PC-9 (cell line): ENCODE data around the gene GATAD1. TPM values are rescaled to one million over a fixed set of nuclear protein-coding genes. Genes with fewer than 3 reads are reported as not detected.

Experiments used
- BruUV-seq: library from RNA; stranded (reverse); fragments of 400-500 nt; replicated peaks from 2 replicates; lab custom pipeline; 2021; lab: Mats Ljungman, UMichigan
- CTCF ChIA-PET: fragments of 300-600 bp; sonication (Branson Sonifier 250); formaldehyde crosslinking; loops from one replicate; lab custom pipeline; 2022; ENCODE audit warnings: antibody characterized with exemption; lab: Charles Lee
- POLR2A ChIA-PET: fragments of 300-600 bp; sonication (Branson Sonifier 250); formaldehyde crosslinking; loops from one replicate; lab custom pipeline; 2022; ENCODE audit warnings: antibody characterized with exemption; ENCODE audit not compliant: unreplicated experiment; lab: Charles Lee
- DNase-seq, 2 experiments: peaks; one replicate each; pipeline versions ENCODE4 v3.0.0 to v3.0.0-alpha.2; 2015 to 2022; ENCODE audit warnings: mixed read lengths in 1 of 2
- H2AFZ ChIP-seq: fragments of 200-600 bp; sonication (generic); 2 replicates; pipeline ENCODE4 v1.8.1; 2017; ENCODE audit warnings: antibody characterized with exemption
- H3F3A ChIP-seq: fragments of 200-600 bp; sonication (generic); 2 replicates; pipeline ENCODE4 v1.8.1; 2017; ENCODE audit warnings: antibody characterized with exemption, mild to moderate bottlenecking, low read depth; ENCODE audit not compliant: insufficient read depth
- H3K27ac ChIP-seq: fragments of 200-600 bp; sonication (generic); 2 replicates; pipeline ENCODE4 v1.6.1; 2016; ENCODE audit warnings: mixed run types
- H3K27me3 ChIP-seq: fragments of 200-600 bp; sonication (generic); 2 replicates; pipeline ENCODE4 v1.6.1; 2016; ENCODE audit warnings: low read depth, mixed run types; ENCODE audit not compliant: insufficient read depth
- H3K36me3 ChIP-seq: fragments of 200-600 bp; sonication (generic); 2 replicates; pipeline ENCODE4 v1.6.1; 2016; ENCODE audit warnings: low read depth, mixed run types
- H3K4me1 ChIP-seq: fragments of 200-600 bp; sonication (generic); replicated peaks from 2 replicates; pipeline ENCODE4 v1.6.1; 2016; ENCODE audit warnings: mixed run types; ENCODE audit not compliant: insufficient read depth
- H3K4me2 ChIP-seq: fragments of 200-600 bp; sonication (generic); 2 replicates; pipeline ENCODE4 v1.6.1; 2017; ENCODE audit warnings: mixed run types
- H3K4me3 ChIP-seq: fragments of 200-600 bp; sonication (generic); 2 replicates; pipeline ENCODE4 v1.6.1; 2016; ENCODE audit warnings: mixed run types
- H3K79me2 ChIP-seq: fragments of 200-600 bp; sonication (generic); 2 replicates; pipeline ENCODE4 v1.6.1; 2017; ENCODE audit warnings: low read depth, mixed run types
- H3K9me2 ChIP-seq: fragments of 200-600 bp; sonication (generic); 2 replicates; pipeline ENCODE4 v1.8.1; 2017; ENCODE audit warnings: mild to moderate bottlenecking; ENCODE audit not compliant: insufficient read depth
- H3K9me3 ChIP-seq: fragments of 200-600 bp; sonication (generic); 2 replicates; pipeline ENCODE4 v1.8.1; 2016; ENCODE audit warnings: low read depth; ENCODE audit not compliant: insufficient read depth
- H4K20me1 ChIP-seq: fragments of 200-600 bp; sonication (generic); 2 replicates; pipeline ENCODE4 v1.8.1; 2017; ENCODE audit not compliant: insufficient read depth
- EZH2 ChIP-seq: fragments of 200-600 bp; sonication (generic); IDR thresholded peaks from 2 replicates; pipeline ENCODE4 v1.8.0; 2017; ENCODE audit warnings: antibody characterized with exemption, low read depth
- intact Hi-C: fragments of 100-400 bp; cut with micrococcal nuclease; formaldehyde crosslinking; loops from one replicate; pipeline ENCODE4 v1.10.0; 2022; ENCODE audit not compliant: unreplicated experiment
- total RNA-seq: library from RNA; stranded (reverse); gene quantifications from 2 replicates; pipeline ENCODE4 v1.2.3, GENCODE V29; 2021
- TF ChIP-seq, protein P1 (sequence below): fragments of 200-600 bp; sonication (generic); conservative IDR thresholded peaks from 2 replicates; pipeline ENCODE4 v1.6.1; 2017; ENCODE audit warnings: mixed run types, antibody characterized with exemption, mild to moderate bottlenecking, moderate library complexity

GATAD1 gene
- total RNA-seq, 1 experiment from 2014 or later, result 39.4 TPM

DNA sequence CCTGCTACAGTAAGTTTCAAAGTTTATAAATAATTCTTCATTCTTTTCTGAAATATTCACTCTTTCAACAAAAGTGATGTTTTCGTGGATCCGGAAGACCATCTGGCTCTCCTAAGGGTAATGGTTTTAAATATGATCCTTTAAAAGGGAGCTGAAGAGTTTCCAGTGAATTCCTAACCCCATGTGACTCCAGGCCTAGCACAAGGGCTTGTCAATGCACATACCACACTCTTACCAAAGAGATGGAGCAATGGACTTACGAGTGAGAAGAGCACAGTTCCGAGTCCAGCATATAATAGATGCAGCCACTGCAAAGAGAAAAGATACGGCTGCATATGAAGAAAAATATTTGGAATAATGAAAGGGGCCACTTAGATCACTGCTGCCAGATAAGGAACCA is 32.1 kb upstream of the GATAD1 start:
- intact Hi-C loops, result no loop called here
- no peak overlapping the region for H3K27ac ChIP-seq
- TF ChIP-seq, protein P1, sequence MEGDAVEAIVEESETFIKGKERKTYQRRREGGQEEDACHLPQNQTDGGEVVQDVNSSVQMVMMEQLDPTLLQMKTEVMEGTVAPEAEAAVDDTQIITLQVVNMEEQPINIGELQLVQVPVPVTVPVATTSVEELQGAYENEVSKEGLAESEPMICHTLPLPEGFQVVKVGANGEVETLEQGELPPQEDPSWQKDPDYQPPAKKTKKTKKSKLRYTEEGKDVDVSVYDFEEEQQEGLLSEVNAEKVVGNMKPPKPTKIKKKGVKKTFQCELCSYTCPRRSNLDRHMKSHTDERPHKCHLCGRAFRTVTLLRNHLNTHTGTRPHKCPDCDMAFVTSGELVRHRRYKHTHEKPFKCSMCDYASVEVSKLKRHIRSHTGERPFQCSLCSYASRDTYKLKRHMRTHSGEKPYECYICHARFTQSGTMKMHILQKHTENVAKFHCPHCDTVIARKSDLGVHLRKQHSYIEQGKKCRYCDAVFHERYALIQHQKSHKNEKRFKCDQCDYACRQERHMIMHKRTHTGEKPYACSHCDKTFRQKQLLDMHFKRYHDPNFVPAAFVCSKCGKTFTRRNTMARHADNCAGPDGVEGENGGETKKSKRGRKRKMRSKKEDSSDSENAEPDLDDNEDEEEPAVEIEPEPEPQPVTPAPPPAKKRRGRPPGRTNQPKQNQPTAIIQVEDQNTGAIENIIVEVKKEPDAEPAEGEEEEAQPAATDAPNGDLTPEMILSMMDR, result no peak
- TF ChIP-seq EZH2, result no peak
- H3K27me3 ChIP-seq, result no peaks in the 10 kb centered on the region
- H3K79me2 ChIP-seq, result no peaks in the 10 kb centered on the region
- H3K4me3 ChIP-seq, result no peak overlapping the region
- DNase-seq, result no peak
- ChIA-PET CTCF (no interaction called here), POLR2A (interaction anchor here (0.7 kb wide), 1 partner anchor 29 kb away, joined by 3 read pairs; no protein-coding TSS in a partner anchor)
- no peaks in the 10 kb centered on the region for H3F3A ChIP-seq
- H2AFZ ChIP-seq, result no peak overlapping the region
- no peaks in the 10 kb centered on the region; the same call in 1 of the 2 replicates for H3K9me2 ChIP-seq
- no peak overlapping the region for H3K4me2 ChIP-seq
- H3K36me3 ChIP-seq, result no peaks in the 10 kb centered on the region
- BruUV-seq, result no TSS peak
- H4K20me1 ChIP-seq, result no peaks in the 10 kb centered on the region
- no peaks in the 10 kb centered on the region for H3K9me3 ChIP-seq
- no peaks in the 10 kb centered on the region for H3K4me1 ChIP-seq

DNA sequence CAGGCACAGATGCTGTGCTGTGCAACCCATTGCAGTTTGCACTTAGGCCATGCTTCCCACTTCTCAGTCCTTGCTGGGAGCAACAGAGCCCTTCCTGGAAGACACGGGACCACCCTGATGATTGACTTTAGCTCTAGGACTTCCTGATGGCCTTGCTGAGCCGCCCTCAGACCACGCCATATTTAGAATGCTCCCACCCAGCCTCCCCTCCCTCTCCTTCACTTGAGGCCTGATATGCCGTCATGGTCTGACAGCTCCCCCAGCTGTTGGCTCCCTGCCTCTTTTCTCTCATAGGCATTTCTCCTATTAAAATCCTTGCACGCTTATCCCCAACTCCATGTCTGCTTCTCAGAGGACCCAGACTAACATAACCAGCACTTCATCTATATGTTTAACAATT is 29.4 kb upstream of the GATAD1 start:
- Histone ChIP-seq H3K27me3 (no peaks in the 10 kb centered on the region), H4K20me1 (no peaks in the 10 kb centered on the region), H3K9me3 (no peaks in the 10 kb centered on the region), H3F3A (no peaks in the 10 kb centered on the region), H3K27ac (no peak overlapping the region), H2AFZ (no peak overlapping the region), H3K4me2 (no peak overlapping the region), H3K36me3 (no peaks in the 10 kb centered on the region), H3K9me2 (no peaks in the 10 kb centered on the region; the same call in 1 of the 2 replicates), H3K79me2 (no peaks in the 10 kb centered on the region), H3K4me3 (no peak overlapping the region), H3K4me1 (no peaks in the 10 kb centered on the region)
- BruUV-seq, result no TSS peak
- ChIA-PET POLR2A (no interaction called here), CTCF (interaction anchor here (0.6 to 0.7 kb wide), 2 partner anchors 8 to 13 kb away, joined by 3 to 4 read pairs; no protein-coding TSS in a partner anchor)
- intact Hi-C loops, result no loop called here
- TF ChIP-seq, protein P1, result no peak
- no peak for TF ChIP-seq EZH2
- no peak for DNase-seq

DNA sequence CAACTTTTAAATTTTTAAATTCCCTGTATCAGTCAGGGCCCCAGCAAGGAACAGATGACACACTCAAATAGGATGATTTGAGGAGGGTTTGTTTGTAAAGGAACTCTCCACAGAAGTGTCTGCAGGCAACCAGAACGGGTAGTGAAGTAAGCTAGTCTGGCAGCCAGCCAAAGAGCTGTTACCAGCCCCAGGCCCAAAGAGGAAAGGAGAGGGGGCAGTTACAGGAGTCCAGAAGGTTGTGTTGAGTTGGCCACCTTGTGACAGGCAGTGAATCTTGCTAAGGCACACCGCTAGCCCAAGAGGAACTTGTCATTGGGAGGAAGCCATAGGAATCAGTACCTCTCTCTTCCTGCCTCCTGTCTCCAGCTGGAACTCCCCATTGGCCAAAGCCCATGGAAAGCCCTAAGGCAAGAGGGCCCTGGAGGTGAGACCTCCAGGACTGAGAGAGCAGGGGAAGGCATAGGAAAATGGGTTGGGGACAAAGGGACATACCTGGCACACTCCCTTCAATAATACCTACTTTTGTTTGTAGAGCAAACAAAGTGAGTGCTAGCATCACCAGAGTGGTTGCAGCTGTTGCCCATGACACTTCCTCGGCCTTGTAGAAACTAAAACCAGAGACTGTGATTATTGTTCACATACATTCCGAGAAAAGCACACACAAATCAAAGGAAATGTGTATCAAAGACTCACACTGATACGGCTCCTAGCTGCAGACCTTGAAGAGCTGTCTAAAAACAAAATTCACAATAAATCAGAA is 25.4 kb upstream of the GATAD1 start:
- Histone ChIP-seq H3K79me2 (no peaks in the 10 kb centered on the region), H3K9me2 (no peaks in the 10 kb centered on the region), H3K36me3 (no peaks in the 10 kb centered on the region), H2AFZ (no peak overlapping the region), H3K9me3 (no peaks in the 10 kb centered on the region), H3K27me3 (no peaks in the 10 kb centered on the region), H3K4me1 (0 out of 2 replicates have a peak, but pooled peaks cover 5% of the 10 kb centered on the region), H3K4me2 (no peak overlapping the region), H3K4me3 (no peak overlapping the region), H4K20me1 (no peaks in the 10 kb centered on the region), H3K27ac (no peak overlapping the region), H3F3A (no peaks in the 10 kb centered on the region)
- DNase-seq, result no peak
- BruUV-seq, result no TSS peak
- intact Hi-C loops, result loop anchor here (10.0 kb wide), 1 partner anchor 413 kb away; the partner anchor contains the start of gene CDK6
- CTCF ChIA-PET, result no interaction called here
- POLR2A ChIA-PET, result interaction anchor here (0.6 kb wide), 1 partner anchor 224 kb away, joined by 3 read pairs; no protein-coding TSS in a partner anchor
- TF ChIP-seq EZH2, result no peak
- TF ChIP-seq, protein P1, result no peak
